ENCODE measurements around the gene WNT2.

GRCh38 chr7:117324960-117325359, 2.1 kb upstream of the WNT2 start:
- TF ChIP-seq CTCF (conservative IDR thresholded peaks at IDR 0.05 in 1 of 2, IDR thresholded peaks at IDR 0.05 in 1 of 2; ENCODE audit: extremely low read depth in 1 of 2, insufficient read depth in 1 of 2, low read depth in 1 of 2, low read length in 2 of 2), result no peak
- no peak for TF ChIP-seq EZH2 (IDR thresholded peaks at IDR 0.05; ENCODE audit: borderline replicate concordance, low read length)
